Bronchial epithelial cell (primary cell): ENCODE measurements around the gene HDAC10. TPM values are rescaled to one million over a fixed set of nuclear protein-coding genes. Genes with fewer than 3 reads are reported as not detected.
"Not testable (repeated sequence)": the region's sequence is repeated elsewhere in the genome, so short reads cannot be mapped to it uniquely, and the experiment has no call there.

ENCODE experiments used
- DNase-seq: peaks from one replicate; pipeline ENCODE4 v3.0.0-alpha.2; 2010; ENCODE audit warnings: low read depth
- FAIRE-seq: peaks from 2 replicates; lab custom pipeline; 2011; peaks lifted over from hg19 to GRCh38; lab: Jason Lieb, UNC
- H3K27me3 ChIP-seq: 2 replicates; pipeline ENCODE4 v1.5.1; 2011; ENCODE audit warnings: low read length; ENCODE audit not compliant: control insufficient read depth, insufficient read depth
- H3K36me3 ChIP-seq: 2 replicates; pipeline ENCODE4 v1.5.1; 2011; ENCODE audit warnings: low read length; ENCODE audit not compliant: control insufficient read depth, insufficient read depth
- H3K4me3 ChIP-seq: 2 replicates; pipeline ENCODE4 v1.5.1; 2011; ENCODE audit warnings: mild to moderate bottlenecking, low read depth, low read length, control low read depth
- CTCF ChIP-seq: IDR thresholded peaks from 2 replicates; pipeline ENCODE4 v1.5.1; 2011; ENCODE audit warnings: mild to moderate bottlenecking, moderate library complexity, low read length, control low read depth, inconsistent platforms; ENCODE audit not compliant: insufficient read depth, severe bottlenecking
- total RNA-seq: library from RNA; depleted of rRNA; stranded (reverse); fragments of >200 nt; gene quantifications from 2 replicates; pipeline ENCODE4 v1.2.1, GENCODE V29; 2014

HDAC10 gene
- total RNA-seq, 1 donor from 2014 or later, result 9.7 TPM

DNA sequence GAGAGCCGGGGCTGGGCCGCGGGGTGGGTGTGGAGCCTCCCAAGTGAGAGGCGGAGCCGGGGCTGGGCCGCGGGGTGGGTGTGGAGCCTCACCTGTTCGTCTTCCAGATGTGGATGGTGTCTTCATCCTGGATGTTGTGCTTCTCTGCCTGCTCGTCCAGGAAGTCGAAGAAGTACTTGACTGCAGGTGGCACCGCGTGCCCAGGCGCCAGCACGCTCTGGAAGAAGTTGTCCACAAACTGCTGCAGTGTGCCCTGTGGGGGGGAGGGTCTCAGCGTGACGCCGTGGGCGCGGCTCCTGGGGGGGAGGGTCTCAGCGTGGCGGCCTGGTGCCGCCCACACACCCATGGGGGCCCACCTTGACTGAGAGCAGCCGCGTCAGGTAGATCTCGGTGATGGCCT, 26.7 kb upstream of the HDAC10 start:
- Histone ChIP-seq H3K27me3 (no peaks in the 10 kb centered on the region), H3K4me3 (no peak overlapping the region), H3K36me3 (peaks cover 60% of the 10 kb centered on the region)
- no peak for DNase-seq
- TF ChIP-seq CTCF, result no peak
- FAIRE-seq, result no peak

- no peak overlapping the region for H3K4me3 ChIP-seq
- peak; percentile 72 for TF ChIP-seq CTCF
- FAIRE-seq (peak; percentile 66), DNase-seq (no peak)
- H3K27me3 ChIP-seq, result no peaks in the 10 kb centered on the region
- peaks cover 46% of the 10 kb centered on the region for H3K36me3 ChIP-seq
These were observed 25.1 kb upstream of the HDAC10 start for GRCh38 chr22:50276143-50276542.

DNA sequence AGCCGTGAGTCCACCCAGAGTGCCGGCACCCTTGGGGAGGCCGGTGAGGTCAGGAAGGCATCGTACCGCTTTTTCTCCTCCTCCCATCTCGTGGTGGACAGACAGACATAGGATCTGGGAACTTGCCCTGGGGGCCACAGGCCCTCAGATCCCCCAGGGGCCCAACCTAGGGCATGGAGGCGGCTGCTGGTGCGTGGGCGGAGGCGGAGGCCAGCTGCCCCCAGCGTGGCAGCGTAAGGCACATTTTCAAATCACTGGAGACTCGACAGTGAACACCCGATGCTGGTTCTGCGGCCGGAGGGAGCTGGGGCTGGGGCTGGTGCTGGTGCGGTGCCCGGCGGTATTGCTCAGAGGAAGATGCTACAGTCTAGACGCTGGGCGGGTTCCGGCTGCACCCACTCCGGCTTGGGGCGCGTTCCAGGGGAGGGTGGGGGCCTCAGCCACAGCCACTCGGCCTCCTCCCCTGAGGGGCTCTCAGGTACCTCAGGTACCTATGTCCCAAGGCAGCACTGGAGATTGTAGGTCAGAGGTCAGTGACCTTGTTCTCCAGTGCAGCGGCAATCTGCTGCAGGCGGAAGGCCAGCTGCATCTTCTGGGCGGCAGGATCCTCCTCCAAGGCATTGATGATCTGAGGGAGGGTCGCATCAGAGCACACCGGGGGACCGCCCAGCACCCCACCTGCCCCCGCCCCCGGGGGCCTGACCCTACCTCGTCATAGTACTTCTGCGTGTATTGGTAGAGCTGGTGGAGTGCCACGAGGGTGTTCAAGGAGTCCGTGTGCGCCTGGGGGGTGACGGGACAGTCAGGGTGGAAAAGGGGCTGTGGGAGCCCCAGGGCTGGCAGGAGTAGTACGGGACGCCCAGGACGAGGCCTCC, 24.4 kb upstream of the HDAC10 start:
- DNase-seq (no peak), FAIRE-seq (no peak)
- peaks cover 41% of the 10 kb centered on the region for H3K36me3 ChIP-seq
- no peak for TF ChIP-seq CTCF
- no peak overlapping the region for H3K4me3 ChIP-seq
- H3K27me3 ChIP-seq, result no peaks in the 10 kb centered on the region

DNA sequence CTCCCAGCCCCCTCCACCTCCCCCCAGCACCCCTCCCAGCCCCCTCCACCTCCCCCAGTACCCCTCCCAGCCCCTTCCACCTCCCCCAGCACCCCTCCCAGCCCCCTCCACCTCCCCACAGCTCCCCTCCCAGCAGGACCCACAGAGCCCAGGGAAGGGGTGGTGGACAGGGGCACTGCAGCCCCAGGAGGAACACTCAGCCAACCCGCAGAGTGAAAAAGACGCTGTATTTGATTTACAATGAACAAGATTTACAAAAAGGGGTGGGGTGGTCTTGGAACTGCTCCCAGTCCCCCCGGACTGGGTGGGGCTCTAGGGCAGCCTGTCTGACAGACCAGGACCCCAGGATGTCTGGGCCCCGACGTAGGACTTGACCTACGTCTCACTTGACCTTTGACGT, 23.7 kb upstream of the HDAC10 start:
- H3K36me3 ChIP-seq, result peaks cover 36% of the 10 kb centered on the region
- no peak for TF ChIP-seq CTCF

GRCh38 chr22:50274311-50274710, 23.2 kb upstream of the HDAC10 start:
- FAIRE-seq (peak; percentile 58), DNase-seq (no peak)
- Histone ChIP-seq H3K27me3 (no peaks in the 10 kb centered on the region), H3K4me3 (no peak overlapping the region), H3K36me3 (peaks cover 31% of the 10 kb centered on the region)
- peak; percentile 50 for TF ChIP-seq CTCF

More for the DNA sequence above, 23.7 kb upstream of the HDAC10 start:
- Histone ChIP-seq H3K27me3 (no peaks in the 10 kb centered on the region), H3K4me3 (no peak overlapping the region)
- no peak for FAIRE-seq
- no peak for DNase-seq

- H3K36me3 ChIP-seq, result peaks cover 26% of the 10 kb centered on the region
- not testable (repeated sequence) for FAIRE-seq, H3K4me3 ChIP-seq, H3K27me3 ChIP-seq, DNase-seq
These were observed 22.7 kb upstream of the HDAC10 start for GRCh38 chr22:50273781-50274180.

DNA sequence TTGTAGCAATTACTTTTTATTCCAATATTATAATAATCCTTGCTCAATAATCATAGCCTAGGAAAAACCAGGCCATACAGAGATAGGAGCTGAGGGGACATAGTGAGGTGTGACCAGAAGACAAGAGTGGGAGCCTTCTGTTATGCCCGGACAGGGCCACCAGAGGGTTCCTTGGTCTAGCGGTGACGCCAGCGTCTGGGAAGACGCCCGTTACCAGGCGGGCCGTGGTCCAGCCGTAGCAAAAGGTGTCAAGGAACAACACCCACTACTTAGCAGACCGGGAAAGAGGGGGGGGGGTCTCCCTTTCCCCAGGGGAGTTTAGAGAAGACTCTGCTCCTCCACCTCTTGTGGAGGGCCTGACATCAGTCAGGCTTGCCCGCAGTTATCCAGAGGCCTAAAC, 22.3 kb upstream of the HDAC10 start:
- peaks cover 23% of the 10 kb centered on the region for H3K36me3 ChIP-seq
- DNase-seq, H3K4me3 ChIP-seq, FAIRE-seq, H3K27me3 ChIP-seq: not testable (repeated sequence)
